IMR-90 (cell line): ENCODE results near the gene LCE2A. TPM values are rescaled to one million over a fixed set of nuclear protein-coding genes. Genes with fewer than 3 reads are reported as not detected.

Experiments used
- ATAC-seq: fragments of 200-7000 bp; cut with Tn5 transposase; 2 replicates; pipeline ENCODE4 v1.9.1; 2020; ENCODE audit warnings: low read depth, mild to moderate bottlenecking, moderate library complexity
- BruUV-seq: library from RNA; stranded (reverse); fragments of 400-500 nt; replicated peaks from 2 replicates; lab custom pipeline; 2021; lab: Mats Ljungman, UMichigan
- CTCF ChIA-PET: fragments of 300-600 bp; formaldehyde crosslinking; extraction: SDS; loops from one replicate; lab custom pipeline; 2021; ENCODE audit warnings: antibody characterized with exemption; lab: Yijun Ruan, JAX
- POLR2A ChIA-PET: fragments of 300-600 bp; sonication (Branson Sonifier 250); formaldehyde crosslinking; loops from one replicate; lab custom pipeline; 2022; ENCODE audit warnings: antibody characterized with exemption; ENCODE audit not compliant: unreplicated experiment; lab: Charles Lee
- DNase-seq: peaks from one replicate; pipeline ENCODE4 v3.0.0; 2013
- H2AFZ ChIP-seq: replicated peaks from 2 replicates; pipeline ENCODE3; 2013; ENCODE audit warnings: low read length, mild to moderate bottlenecking; ENCODE audit not compliant: poor library complexity
- H2AK5ac ChIP-seq: 2 replicates; pipeline ENCODE4 v1.6.1; 2013; ENCODE audit warnings: low read depth, low read length, inconsistent platforms
- H2AK9ac ChIP-seq: replicated peaks from 2 replicates; pipeline ENCODE3; 2013; ENCODE audit warnings: mild to moderate bottlenecking, low read depth, low read length, moderate library complexity; ENCODE audit not compliant: poor library complexity
- H2BK120ac ChIP-seq: 2 replicates; pipeline ENCODE4 v1.6.1; 2013; ENCODE audit warnings: low read depth, low read length, inconsistent platforms
- H2BK15ac ChIP-seq: 3 replicates; pipeline ENCODE4 v1.6.1; 2013; ENCODE audit warnings: low read depth, low read length, inconsistent platforms
- H2BK20ac ChIP-seq: 2 replicates; pipeline ENCODE4 v1.6.1; 2013; ENCODE audit warnings: low read depth, mild to moderate bottlenecking, inconsistent platforms, low read length, moderate library complexity
- H2BK5ac ChIP-seq: 2 replicates; pipeline ENCODE4 v1.6.1; 2013; ENCODE audit warnings: mild to moderate bottlenecking, low read depth, low read length, inconsistent platforms; ENCODE audit not compliant: poor library complexity, severe bottlenecking
- H3K14ac ChIP-seq: replicated peaks from 2 replicates; pipeline ENCODE4 v1.6.1; 2013; ENCODE audit warnings: low read depth, low read length, inconsistent platforms
- H3K18ac ChIP-seq: 2 replicates; pipeline ENCODE4 v1.6.1; 2013; ENCODE audit warnings: low read depth, low read length, control low read depth
- H3K23ac ChIP-seq: 2 replicates; pipeline ENCODE4 v1.6.1; 2013; ENCODE audit warnings: low read depth, low read length, inconsistent platforms
- H3K27ac ChIP-seq: 2 replicates; pipeline ENCODE4 v1.5.1; 2013; ENCODE audit warnings: mild to moderate bottlenecking, control low read depth, low read length; ENCODE audit not compliant: insufficient read depth
- H3K27me3 ChIP-seq: 2 replicates; pipeline ENCODE4 v1.6.1; 2013; ENCODE audit warnings: low read length; ENCODE audit not compliant: control insufficient read depth, insufficient read depth
- H3K36me3 ChIP-seq: 2 replicates; pipeline ENCODE4 v1.6.1; 2013; ENCODE audit warnings: low read length, mixed read lengths; ENCODE audit not compliant: control insufficient read depth, insufficient read depth
- H3K4ac ChIP-seq: 2 replicates; pipeline ENCODE4 v1.6.1; 2013; ENCODE audit warnings: low read depth, low read length, inconsistent platforms
- H3K4me1 ChIP-seq: 2 replicates; pipeline ENCODE4 v1.6.1; 2013; ENCODE audit warnings: low read length, mixed read lengths; ENCODE audit not compliant: control insufficient read depth, insufficient read depth
- H3K4me2 ChIP-seq: 2 replicates; pipeline ENCODE4 v1.6.1; 2013; ENCODE audit warnings: low read depth, mild to moderate bottlenecking, control low read depth, low read length, moderate library complexity
- H3K4me3 ChIP-seq: 2 replicates; pipeline ENCODE4 v1.5.1; 2013; ENCODE audit warnings: low read depth, mild to moderate bottlenecking, control low read depth, low read length, moderate library complexity; ENCODE audit not compliant: insufficient read depth
- H3K56ac ChIP-seq: 2 replicates; pipeline ENCODE4 v1.6.1; 2013; ENCODE audit warnings: low read length, inconsistent platforms; ENCODE audit not compliant: insufficient read depth; ENCODE audit errors: extremely low read depth
- H3K79me1 ChIP-seq, 2 experiments: 2 replicates each; pipeline ENCODE4 v1.6.1; 2013; ENCODE audit warnings: low read length in 2 of 2, inconsistent platforms in 1 of 2, low read depth in 1 of 2
- H3K9ac ChIP-seq: 2 replicates; pipeline ENCODE4 v1.6.1; 2013; ENCODE audit warnings: low read depth, low read length, control low read depth
- H3K9me1 ChIP-seq: 2 replicates; pipeline ENCODE4 v1.6.1; 2013; ENCODE audit warnings: low read length, inconsistent platforms; ENCODE audit not compliant: insufficient read depth
- H3K9me3 ChIP-seq: 2 replicates; pipeline ENCODE4 v1.6.1; 2013; ENCODE audit warnings: low read length; ENCODE audit not compliant: control insufficient read depth, insufficient read depth
- H4K20me1 ChIP-seq: 2 replicates; pipeline ENCODE4 v1.6.1; 2013; ENCODE audit warnings: low read length, inconsistent platforms; ENCODE audit not compliant: insufficient read depth
- H4K5ac ChIP-seq: 2 replicates; pipeline ENCODE4 v1.6.1; 2013; ENCODE audit warnings: mild to moderate bottlenecking, low read depth, low read length, control low read depth
- H4K8ac ChIP-seq, 2 experiments: 2 replicates each; pipeline ENCODE4 v1.6.1; 2013; ENCODE audit warnings: low read depth in 2 of 2, low read length in 2 of 2, control low read depth in 1 of 2, inconsistent platforms in 1 of 2
- H4K91ac ChIP-seq: 2 replicates; pipeline ENCODE4 v1.6.1; 2013; ENCODE audit warnings: low read depth, low read length, inconsistent platforms; ENCODE audit not compliant: insufficient read depth
- BHLHE40 ChIP-seq: fragments of 150-350 bp; IDR thresholded peaks from 2 replicates; pipeline ENCODE4 v1.6.1; 2016; ENCODE audit warnings: mild to moderate bottlenecking, low read depth, low read length
- CHD1 ChIP-seq: IDR thresholded peaks from 2 replicates; pipeline ENCODE4 v1.6.1; 2012; ENCODE audit warnings: low read depth, low read length, improper control_type of control experiment
- FOS ChIP-seq: fragments of 150-350 bp; IDR thresholded peaks from 2 replicates; pipeline ENCODE4 v1.6.1; 2016; ENCODE audit warnings: low read depth, low read length
- MXI1 ChIP-seq: IDR thresholded peaks from 2 replicates; pipeline ENCODE4 v1.6.1; 2012; ENCODE audit warnings: low read depth, mild to moderate bottlenecking, low read length, moderate library complexity, borderline replicate concordance
- NFE2L2 ChIP-seq: fragments of 150-350 bp; IDR thresholded peaks from 2 replicates; pipeline ENCODE4 v1.6.1; 2016; ENCODE audit warnings: low read depth, mild to moderate bottlenecking, low read length
- POLR2A ChIP-seq: IDR thresholded peaks from 2 replicates; pipeline ENCODE4 v1.6.1; 2012; ENCODE audit warnings: mild to moderate bottlenecking, low read depth, low read length
- RAD21 ChIP-seq: IDR thresholded peaks from 2 replicates; pipeline ENCODE4 v1.6.1; 2012; ENCODE audit warnings: low read length, improper control_type of control experiment
- RCOR1 ChIP-seq: IDR thresholded peaks from 2 replicates; pipeline ENCODE4 v1.6.1; 2012; ENCODE audit warnings: mild to moderate bottlenecking, low read length, improper control_type of control experiment; ENCODE audit not compliant: insufficient replicate concordance
- RFX5 ChIP-seq: IDR thresholded peaks from 2 replicates; pipeline ENCODE4 v1.8.0; 2012; ENCODE audit warnings: low read depth, mild to moderate bottlenecking, low read length, moderate library complexity
- SMC3 ChIP-seq: fragments of 150-350 bp; IDR thresholded peaks from 2 replicates; pipeline ENCODE4 v1.6.1; 2016; ENCODE audit warnings: low read depth, mild to moderate bottlenecking, antibody characterized with exemption, low read length, moderate library complexity
- USF2 ChIP-seq: fragments of 150-350 bp; IDR thresholded peaks from 2 replicates; pipeline ENCODE4 v1.6.1; 2017; ENCODE audit warnings: mild to moderate bottlenecking, antibody characterized with exemption, low read length, low read depth
- WGBS, 2 experiments: methylation state at CpG; one replicate each; pipeline versions ENCODE4 v1.1.5 to v1.1.7; 2013; ENCODE audit warnings: missing lambda C conversion rate in 2 of 2; ENCODE audit not compliant: insufficient read length in 1 of 2; ENCODE audit errors: extremely low coverage in 2 of 2; 5-methylcytosine and 5-hydroxymethylcytosine counted together
- dilution Hi-C: fragments of 300-500 bp; cut with HindIII; formaldehyde crosslinking; loops from one replicate; pipeline ENCODE4 v1.14.3; 2018; ENCODE audit warnings: low sequenced_read_pairs; ENCODE audit not compliant: unreplicated experiment
- in situ Hi-C: fragments of 300-500 bp; cut with MboI; formaldehyde crosslinking; loops from 3 replicates; pipeline ENCODE4 v1.14.3; 2019; ENCODE audit warnings: low sequenced_read_pairs, inconsistent platforms, mixed read lengths
- intact Hi-C: fragments of 100-400 bp; cut with micrococcal nuclease; formaldehyde crosslinking; loops from 2 replicates; pipeline ENCODE4 v1.10.0; 2022
- polyA plus RNA-seq, 3 experiments: library from polyadenylated mRNA; depleted of rRNA; stranded (reverse); fragments of >200 nt; gene quantifications; 2 replicates each; pipeline ENCODE4 v1.2.3, GENCODE V29; 2012; ENCODE audit warnings: low replicate concordance in 1 of 3
- total RNA-seq: library from RNA; depleted of rRNA; stranded (reverse); fragments of >200 nt; gene quantifications from 2 replicates; pipeline ENCODE4 v1.2.3, GENCODE V29; 2012
- TF ChIP-seq, protein P1 (sequence below): conservative IDR thresholded peaks from 2 replicates; pipeline ENCODE4 v1.5.1; 2012; ENCODE audit warnings: mild to moderate bottlenecking, low read depth, low read length, improper control_type of control experiment
- TF ChIP-seq, protein P2 (sequence below): fragments of 150-350 bp; IDR thresholded peaks from 2 replicates; pipeline ENCODE4 v1.6.1; 2016; ENCODE audit warnings: low read depth, mild to moderate bottlenecking, low read length, moderate library complexity, borderline replicate concordance

Gene LCE2A
- total and polyA plus RNA-seq, 2 of the 4 experiments (the other 2 are of a cell fraction): 0.50 TPM; not detected in 1

DNA sequence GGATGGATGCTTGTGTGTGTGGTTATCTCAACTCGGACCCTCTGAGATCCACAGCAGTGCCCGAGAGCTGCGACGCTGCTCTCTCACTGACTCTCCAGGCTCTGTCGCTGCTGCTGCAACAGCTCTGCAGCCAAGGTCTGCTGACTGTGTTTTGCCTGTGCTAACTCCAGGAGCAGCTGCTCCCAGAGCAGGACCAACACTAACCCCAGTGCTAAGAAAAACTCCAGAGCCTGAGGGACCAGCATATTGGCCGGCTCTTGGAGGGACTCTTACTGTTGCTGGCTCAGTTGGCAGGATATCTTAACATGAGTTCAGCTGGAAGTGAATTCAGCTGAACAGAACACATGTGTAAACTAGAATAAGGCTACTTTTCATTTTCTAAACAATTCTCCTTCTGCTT lies 18.7 kb upstream of the LCE2A start:
- Histone ChIP-seq H3K4ac (no peak overlapping the region), H3K27ac (no peak overlapping the region), H3K23ac (no peak overlapping the region), H3K4me3 (no peak overlapping the region), H4K20me1 (no peaks in the 10 kb centered on the region), H3K18ac (no peak overlapping the region), H2BK120ac (no peak overlapping the region), H2AFZ (no peak overlapping the region), H4K91ac (no peak overlapping the region), H2BK15ac (no peak overlapping the region), H3K4me2 (no peak overlapping the region), H2AK9ac (no peak overlapping the region), H2BK5ac (no peak overlapping the region), H2BK20ac (no peak overlapping the region), H3K36me3 (no peaks in the 10 kb centered on the region), H3K56ac (no peak overlapping the region), H2AK5ac (no peak overlapping the region), H3K79me1 (no peaks in the 10 kb centered on the region), H4K8ac (no peak overlapping the region), H3K9me1 (no peaks in the 10 kb centered on the region), H3K9me3 (no peaks in the 10 kb centered on the region), H4K5ac (no peak overlapping the region), H3K27me3 (peaks cover 1% of the 10 kb centered on the region; the same call in 1 of the 2 replicates), H3K9ac (no peak overlapping the region), H3K14ac (no peak overlapping the region), H3K4me1 (no peaks in the 10 kb centered on the region)
- BruUV-seq: no TSS peak
- no peak for TF ChIP-seq NFE2L2
- TF ChIP-seq, protein P1, sequence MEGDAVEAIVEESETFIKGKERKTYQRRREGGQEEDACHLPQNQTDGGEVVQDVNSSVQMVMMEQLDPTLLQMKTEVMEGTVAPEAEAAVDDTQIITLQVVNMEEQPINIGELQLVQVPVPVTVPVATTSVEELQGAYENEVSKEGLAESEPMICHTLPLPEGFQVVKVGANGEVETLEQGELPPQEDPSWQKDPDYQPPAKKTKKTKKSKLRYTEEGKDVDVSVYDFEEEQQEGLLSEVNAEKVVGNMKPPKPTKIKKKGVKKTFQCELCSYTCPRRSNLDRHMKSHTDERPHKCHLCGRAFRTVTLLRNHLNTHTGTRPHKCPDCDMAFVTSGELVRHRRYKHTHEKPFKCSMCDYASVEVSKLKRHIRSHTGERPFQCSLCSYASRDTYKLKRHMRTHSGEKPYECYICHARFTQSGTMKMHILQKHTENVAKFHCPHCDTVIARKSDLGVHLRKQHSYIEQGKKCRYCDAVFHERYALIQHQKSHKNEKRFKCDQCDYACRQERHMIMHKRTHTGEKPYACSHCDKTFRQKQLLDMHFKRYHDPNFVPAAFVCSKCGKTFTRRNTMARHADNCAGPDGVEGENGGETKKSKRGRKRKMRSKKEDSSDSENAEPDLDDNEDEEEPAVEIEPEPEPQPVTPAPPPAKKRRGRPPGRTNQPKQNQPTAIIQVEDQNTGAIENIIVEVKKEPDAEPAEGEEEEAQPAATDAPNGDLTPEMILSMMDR: no peak
- no peak for TF ChIP-seq RCOR1
- TF ChIP-seq SMC3: no peak
- no peak for TF ChIP-seq USF2
- TF ChIP-seq POLR2A: no peak
- TF ChIP-seq MXI1: no peak
- TF ChIP-seq RFX5: no peak
- no peak for TF ChIP-seq RAD21
- TF ChIP-seq BHLHE40: no peak
- no peak for TF ChIP-seq CHD1
- TF ChIP-seq FOS: no peak
- TF ChIP-seq, protein P2, sequence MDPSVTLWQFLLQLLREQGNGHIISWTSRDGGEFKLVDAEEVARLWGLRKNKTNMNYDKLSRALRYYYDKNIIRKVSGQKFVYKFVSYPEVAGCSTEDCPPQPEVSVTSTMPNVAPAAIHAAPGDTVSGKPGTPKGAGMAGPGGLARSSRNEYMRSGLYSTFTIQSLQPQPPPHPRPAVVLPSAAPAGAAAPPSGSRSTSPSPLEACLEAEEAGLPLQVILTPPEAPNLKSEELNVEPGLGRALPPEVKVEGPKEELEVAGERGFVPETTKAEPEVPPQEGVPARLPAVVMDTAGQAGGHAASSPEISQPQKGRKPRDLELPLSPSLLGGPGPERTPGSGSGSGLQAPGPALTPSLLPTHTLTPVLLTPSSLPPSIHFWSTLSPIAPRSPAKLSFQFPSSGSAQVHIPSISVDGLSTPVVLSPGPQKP: no peak
- dilution Hi-C loops: no loop called here
- no peak for ATAC-seq
- ChIA-PET CTCF (no interaction called here), POLR2A (no interaction called here)
- intact Hi-C loops: no loop called here
- WGBS, 2 experiments: 68% methylated on average over 5 of the region's 6 CpGs; no CpG with 5 or more reads in 1 of the 2 experiments
- in situ Hi-C loops: no loop called here
- DNase-seq: no peak
